ENCODE measurements around the gene URM1. TPM values are rescaled to one million over a fixed set of nuclear protein-coding genes. Genes with fewer than 3 reads are reported as not detected.
"Not testable (repeated sequence)": the region's sequence is repeated elsewhere in the genome, so short reads cannot be mapped to it uniquely, and the experiment has no call there.

Gene URM1
- total RNA-seq, 1 donor from 2014 or later: 69.3 TPM

DNA sequence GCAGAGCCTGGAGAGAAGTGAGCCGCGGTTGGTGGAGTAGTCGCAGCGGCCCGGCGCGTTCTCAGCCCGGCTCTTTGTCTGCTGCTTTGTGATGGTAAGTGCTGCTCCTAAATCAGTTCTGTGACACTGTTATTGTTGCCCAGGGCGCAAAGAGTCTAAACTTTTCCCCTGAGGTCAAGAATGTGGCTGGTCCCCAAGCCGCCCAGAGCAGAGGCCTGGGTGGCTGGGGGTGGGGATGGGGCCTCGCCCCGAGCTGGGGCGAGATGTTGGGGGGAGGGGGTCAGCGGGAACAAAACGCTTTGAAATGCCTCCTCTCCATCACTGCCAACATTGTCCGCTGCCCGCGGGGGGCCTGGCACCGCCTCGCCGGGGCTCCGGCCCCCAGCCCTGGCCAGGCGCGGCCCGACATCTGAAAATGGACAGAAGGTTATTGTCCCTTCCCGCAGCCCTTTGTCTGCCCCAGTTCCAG is 37.8 kb downstream of the URM1 start:
- no peak for DNase-seq (ENCODE audit: low read depth, low spot score)

DNA sequence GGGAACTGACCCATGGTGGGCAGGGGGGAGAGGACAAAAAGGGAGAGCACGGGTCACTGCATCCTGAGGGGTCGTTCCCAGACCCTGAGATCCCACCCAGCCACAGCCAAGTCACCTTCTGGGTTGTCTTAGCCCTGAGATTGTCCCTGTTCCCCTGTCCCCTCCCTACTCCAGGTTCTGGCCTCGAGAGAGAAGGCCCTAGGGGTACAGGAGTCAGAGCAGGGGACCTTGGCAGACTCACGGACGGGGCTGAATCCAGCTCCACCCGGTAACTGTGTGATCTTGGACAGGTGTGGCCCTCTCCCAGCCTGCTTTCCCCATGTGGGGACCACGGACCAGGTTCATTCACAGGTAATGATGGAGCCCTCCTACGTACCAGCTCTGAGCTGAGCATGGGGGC is 38.3 kb downstream of the URM1 start:
- DNase-seq (ENCODE audit: low read depth, low spot score): no peak

DNA sequence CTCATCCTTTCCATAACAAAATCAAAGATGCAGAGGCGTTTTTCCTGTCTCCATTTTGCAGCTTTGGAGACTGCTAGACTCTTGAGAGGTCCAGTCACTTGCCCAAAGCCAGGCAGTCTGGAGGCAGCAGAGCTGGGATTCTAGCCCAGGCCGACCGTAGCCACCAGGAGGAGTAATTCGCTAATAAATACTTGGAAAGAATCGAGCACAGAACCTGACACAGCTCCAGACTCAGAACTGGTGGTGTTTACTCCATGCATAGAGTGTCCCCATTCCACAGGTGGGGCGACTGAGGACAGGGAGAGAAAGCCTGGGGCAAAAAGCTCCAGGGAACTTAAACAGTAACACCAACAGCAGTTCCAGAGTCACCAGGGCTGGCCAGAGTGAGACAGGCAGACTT is 38.8 kb downstream of the URM1 start:
- DNase-seq (ENCODE audit: low read depth, low spot score): no peak

DNA sequence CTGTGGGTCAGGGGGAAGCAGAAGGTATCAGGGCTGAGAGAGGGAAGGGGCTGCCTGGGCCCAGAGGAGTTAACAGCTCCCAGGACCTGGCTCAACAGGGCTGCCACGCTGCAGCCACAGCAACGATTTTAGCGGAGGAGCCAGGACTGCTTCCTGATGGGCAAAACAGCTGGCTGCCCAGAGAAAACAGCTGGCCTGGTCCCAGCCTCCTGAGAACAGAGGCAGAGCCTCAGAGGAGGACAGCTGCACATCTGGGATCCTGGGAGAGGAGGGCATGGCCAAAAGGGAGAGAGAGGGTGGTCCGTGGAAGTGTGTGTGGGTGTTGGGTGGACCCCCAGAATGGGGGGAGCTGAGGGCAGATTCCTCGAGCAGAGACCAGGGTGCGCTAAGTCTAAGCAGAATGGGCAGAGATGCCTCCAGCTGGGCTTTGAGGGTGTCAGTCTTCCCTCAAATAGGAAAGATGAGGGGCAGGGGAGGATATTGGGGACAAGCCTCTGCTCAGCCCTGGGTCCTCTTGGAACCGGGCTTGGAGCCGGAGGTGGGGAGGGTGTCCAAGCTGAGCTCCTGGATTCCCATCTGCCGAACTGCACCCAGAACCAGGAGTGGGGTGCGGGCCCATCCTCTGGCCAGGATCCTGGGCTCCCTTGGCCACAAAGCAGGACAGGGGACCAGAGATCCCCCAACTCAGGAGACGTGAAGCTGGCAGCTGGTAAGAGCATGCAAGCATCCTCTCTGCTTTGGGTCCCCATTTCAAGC is 40.4 kb downstream of the URM1 start:
- DNase-seq (ENCODE audit: low read depth, low spot score): no peak

DNA sequence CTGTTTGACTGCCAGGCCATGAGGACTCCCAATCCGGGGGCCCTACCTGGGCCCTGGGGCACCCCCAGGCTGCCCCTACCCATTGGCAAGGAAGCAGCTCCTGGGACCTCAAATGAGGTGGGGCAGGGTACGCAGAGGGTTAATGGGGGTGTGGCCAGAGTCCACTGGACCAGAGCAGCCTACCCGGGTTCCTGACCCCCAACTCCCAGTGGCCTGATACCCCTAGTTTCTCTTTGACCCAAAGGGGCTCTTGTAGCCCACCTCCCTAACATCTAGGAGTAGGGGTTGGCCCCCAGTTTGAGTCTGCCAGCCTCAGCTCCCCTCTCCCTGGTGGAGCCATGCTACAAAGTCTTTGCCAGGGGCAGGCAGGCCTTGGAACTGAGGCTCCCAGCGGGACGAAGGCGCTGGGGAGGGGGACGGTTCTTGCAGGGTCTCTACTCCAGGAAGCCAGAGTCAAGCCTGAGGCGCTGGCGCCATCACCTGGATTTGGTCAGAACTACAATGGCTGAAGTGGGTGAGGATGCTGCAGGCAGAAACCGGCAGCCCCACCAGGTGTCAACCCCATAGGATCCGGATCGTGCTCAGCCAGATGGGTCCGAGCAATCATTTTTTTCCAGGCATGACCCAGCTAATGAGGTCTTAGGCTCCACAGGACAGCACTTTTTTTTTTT is 41.1 kb downstream of the URM1 start:
- no peak for DNase-seq (ENCODE audit: low read depth, low spot score)

DNA sequence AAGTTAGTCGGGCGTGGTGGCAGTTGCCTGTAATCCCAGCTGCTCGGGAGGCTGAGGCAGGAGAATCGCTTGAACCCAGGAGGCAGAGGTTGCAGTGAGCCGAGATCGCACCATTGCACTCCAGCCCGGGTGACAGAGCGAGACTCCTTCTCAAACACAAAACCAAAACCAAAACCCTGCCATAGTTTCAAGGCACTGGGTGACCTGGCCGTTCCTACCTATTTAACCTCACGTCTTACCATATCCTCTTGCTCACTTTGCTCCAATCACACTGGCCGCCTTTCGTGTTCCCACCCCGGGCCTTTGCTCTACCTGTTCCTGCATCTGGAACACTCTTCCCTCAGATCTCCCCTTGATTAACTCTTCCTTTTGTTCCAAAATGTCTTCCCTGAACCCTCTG is 42.6 kb downstream of the URM1 start:
- not testable (repeated sequence) for DNase-seq (ENCODE audit: low read depth, low spot score)

DNA sequence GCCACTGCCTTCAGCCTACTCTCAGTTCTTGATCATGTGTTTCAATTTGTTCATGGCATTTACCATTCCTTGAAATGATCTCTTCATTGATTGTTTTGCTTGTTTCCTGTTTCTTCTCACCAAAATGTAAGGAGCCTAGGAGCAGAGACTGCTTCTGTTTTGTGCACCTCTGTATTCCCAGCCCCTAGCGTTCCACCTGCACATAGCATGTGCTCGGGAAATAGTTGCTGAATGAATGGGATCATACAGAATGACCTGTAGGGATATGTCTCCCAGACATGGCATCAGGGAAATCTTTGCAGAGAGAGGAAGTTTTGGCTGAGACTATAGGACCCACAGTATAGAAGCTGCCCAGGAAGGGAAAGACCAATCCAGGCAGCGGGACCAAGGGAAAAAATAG is 43.3 kb downstream of the URM1 start:
- DNase-seq (ENCODE audit: low read depth, low spot score): no peak

DNA sequence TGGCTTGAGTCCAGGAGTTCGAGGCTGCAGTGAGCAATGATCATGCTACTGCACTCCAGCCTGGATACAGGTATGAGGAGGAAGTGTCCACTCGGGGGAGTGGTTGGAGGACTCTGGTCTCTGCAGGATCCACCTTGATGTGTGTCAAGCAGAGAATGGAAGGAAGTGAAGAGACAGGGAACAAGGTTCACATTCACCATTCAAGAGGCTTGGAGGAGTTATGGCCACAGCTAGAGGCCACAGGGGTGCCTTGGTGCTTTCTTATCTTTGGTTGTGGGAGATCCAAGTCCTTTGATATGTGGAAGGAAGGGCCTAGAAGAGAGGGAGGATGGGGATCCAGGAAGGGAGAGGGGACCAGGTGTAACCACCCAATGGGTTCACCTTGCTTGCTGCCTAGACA is 44.1 kb downstream of the URM1 start:
- DNase-seq (ENCODE audit: low read depth, low spot score): no peak

DNA sequence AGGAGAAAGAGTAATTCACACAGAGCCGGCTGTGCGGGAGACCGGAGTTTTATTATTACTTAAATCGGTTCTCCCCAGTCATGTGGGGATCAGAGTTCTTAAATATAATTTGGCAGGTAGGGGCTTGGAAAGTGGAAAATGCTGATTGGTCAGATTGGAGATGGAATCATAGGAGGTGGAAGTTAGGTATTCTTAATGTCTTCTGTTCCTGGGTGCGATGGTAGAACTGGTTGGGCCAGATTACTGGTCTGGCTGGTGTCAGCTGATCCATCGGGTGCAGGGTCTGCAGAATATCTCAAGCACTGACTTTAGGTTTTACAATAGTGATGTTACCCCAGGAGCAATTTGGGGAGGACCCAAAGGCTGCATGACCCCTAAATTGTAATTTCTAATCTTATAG is 44.8 kb downstream of the URM1 start:
- DNase-seq (ENCODE audit: low read depth, low spot score): no peak

DNA sequence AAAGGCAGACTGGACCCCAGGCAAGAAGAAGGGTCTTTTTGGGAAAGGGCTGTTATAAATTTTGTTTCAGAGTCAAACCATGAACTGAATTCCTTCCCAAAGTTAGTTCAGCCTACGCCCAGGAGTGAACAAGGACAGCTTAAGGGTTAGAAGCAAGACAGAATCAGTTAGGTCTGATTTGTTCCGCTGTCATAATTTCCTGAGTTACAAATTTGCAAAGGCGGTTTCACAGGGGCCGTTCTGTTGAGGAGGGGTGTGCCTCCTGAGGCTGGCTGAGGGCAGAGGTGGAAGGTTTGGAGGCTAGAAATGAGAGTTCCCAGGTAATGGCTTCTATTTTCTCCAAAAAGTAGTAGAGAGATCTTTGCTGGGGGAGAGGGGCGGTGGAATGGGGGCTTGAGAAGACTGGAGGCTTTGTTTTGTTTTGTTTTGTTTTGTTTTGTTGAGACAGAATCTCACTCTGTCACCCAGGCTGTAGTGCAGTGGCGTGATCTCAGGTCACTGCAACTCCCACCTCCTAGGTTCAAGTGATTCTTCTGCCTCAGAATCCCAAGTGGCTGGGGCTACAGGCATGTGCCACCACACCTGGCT is 45.4 kb downstream of the URM1 start:
- no peak for DNase-seq (ENCODE audit: low read depth, low spot score)

DNA sequence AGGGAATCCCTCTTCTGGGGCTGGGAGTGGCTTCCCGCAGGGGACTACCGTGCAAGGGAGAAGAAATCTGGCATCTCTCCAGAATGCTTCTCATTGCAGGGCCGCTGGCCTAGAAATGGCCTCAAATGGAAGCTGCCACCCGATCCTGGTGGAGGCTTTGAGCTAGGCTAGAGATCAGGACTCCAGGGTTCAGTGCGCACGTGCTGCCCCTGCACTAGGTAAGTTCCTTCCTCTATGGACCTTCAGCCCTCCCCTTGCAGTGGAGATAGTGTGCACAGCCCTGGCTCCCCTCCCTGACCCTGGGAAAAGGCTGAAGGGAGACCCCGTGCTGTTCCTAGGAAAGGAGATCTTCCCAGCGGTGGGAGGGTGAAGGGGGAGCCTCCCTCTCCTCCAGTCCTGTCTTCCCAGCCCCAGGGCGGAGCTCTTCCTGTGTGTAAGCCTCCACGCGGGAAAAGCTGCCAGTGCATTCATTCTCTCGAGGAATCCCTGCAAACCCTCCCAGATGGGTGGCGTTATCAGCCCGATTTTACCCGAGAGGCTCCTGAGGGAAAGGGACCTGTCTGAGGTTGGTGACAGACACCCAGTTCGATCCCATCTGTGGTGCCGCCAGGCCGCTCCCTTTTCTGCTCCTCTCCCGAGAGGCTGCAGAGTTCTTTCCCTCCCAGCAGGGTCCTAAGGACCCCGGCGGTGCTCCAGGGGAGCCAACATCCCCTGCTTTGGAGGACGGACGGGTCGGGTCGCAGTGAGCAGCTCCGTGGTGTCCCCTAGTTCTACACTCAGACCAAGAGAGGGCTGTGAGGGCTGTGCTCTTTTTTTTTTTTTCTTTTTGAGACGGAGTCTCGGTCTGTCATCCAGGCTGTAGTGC is 48.1 kb downstream of the URM1 start:
- DNase-seq (ENCODE audit: low read depth, low spot score): no peak

DNA sequence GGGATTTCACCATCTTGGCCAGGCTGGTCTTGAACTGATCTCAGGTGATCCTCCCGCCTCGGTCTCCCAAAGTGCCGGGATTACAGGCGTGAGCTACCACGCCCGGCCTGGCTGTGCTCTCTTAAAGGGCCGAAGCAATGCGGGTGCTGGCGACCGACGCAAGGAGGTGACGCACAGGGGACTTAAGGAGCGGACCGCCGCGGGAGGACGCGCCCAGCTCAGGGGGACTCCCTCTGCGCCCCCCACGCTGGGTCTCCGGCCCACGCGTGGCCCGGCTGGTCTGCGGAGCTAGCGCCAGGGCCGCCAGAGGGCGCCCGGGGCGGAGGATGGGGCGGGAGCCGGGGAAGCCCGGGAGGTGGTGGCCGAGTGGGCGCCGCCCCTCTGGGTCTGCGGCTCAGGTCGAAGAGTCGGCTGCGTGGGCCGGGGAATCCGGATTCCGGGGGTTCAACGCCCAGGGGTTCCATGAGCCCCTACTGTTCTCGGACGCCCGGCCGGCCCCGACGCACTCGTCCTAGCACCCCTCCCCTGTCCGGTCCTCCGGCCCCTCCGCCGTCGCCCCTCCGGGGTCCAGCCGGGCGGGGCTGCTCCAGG is 49.0 kb downstream of the URM1 start:
- DNase-seq (ENCODE audit: low read depth, low spot score): no peak

DNA sequence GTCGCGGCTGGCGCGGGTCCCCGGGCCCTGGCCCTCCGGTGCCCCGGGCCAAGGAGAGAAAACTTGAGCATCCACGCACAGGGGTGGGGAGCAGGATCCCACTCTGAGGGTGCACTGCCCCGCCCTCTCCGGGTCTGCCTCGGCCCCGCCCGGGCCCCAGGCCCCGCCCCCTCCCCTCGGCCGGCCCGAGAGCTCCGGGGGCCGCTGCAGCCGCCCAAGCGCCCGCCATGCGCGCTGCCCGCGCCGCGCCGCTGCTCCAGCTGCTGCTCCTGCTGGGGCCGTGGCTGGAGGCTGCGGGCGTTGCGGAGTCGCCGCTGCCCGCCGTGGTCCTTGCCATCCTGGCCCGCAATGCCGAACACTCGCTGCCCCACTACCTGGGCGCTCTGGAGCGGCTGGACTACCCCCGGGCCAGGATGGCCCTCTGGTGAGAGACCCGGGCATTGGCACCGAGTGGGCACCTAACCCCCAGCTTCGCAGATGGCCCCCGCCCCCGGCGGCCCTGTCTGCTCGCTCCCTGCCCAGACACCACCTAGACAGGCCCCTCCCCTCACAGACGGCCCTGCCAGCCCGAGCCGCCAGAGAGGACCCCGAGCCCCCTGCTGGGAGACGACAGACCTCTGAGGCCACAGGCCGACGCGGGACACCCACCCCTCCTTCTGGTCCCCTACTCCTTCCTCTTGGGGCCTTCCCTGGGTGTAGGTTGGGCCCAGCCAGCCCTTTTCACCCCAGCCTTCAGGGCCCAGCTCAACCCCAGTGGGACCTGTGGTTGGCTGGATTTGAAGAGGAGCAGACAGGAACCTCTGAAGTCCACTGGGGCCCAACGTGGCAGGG is 49.7 kb downstream of the URM1 start, which contains the start of gene CERCAM:
TSS of gene CERCAM (plus strand) at position 207 of the 831 bp plus-strand sequence. CDS start at position 228, 21 bp downstream.
- no peak for DNase-seq (ENCODE audit: low read depth, low spot score)

DNA sequence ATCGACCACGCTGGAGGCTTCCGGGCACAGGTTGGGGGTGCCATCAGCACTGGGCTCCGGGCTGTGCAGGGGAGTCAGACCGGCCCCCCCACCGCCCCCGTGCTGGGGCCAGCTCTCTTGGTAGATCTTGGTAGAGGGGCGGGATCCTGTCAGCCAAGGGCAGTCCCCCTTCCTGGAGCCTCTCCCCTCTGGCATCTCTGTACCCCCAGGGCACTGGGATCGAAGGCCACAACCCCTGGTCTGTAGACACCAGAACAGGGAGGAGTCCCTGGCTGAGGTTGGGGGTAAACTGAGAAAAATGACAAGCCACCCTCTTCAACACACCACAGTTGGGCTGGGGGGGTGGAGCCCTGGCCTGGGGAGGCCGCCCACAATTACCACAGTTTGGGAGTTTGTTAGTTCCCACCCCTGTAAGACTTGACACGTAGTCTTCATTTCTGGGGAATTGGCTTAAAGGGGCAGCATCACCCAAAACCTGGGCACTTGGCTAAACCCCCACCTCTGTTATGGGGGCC is 50.4 kb downstream of the URM1 start:
- DNase-seq (ENCODE audit: low read depth, low spot score): no peak

DNA sequence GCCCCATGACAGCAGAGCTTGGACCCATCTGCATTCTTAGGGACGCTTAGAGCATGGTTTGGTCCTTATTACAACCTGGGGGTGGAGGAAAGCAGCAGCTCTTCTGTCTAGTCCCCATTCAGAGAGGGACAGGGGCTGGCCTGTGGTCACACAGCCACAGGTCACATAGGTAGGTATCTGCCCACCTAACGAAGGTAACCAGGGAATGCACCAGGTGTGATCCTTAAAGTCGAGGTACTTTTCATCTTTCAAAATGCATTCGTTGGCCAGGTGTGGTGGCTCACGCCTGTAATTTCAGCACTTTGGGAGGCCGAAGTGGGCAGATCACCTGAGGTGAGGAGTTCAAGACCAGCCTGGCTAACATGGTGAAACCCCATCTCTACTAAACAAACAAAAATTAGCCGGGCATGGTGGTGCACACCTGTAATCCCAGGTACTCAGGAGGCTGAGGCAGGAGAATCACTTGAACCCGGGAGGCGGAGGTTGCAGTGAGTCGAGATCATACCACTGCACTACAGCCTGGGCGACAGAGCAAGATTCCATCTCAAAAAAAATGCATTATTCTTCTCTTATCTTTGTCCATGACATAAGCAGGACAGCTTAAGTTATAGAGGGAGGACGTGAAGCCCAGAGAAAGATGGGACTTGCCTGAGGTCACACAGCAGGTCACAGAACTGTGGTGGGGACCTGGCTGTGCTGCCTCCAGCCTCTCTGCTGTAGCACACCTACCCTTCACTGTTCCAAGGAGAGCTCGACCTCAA is 51.0 kb downstream of the URM1 start:
- DNase-seq (ENCODE audit: low read depth, low spot score): not testable (repeated sequence)

DNA sequence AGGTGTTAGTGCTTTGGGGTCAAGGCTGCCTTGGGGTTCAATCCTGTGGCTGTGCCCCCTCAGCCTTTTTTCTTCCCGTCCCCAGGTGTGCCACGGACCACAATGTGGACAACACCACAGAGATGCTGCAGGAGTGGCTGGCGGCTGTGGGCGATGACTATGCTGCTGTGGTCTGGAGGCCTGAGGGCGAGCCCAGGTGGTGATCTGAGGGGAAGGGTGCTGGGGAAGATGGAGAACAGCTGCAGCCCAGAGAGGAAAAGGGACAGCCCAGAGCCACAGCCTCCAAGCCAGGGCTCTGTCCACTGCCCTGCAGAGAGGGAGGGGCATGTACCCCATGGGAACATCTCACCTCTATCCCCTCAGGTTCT is 51.6 kb downstream of the URM1 start:
- no peak for DNase-seq (ENCODE audit: low read depth, low spot score)

DNA sequence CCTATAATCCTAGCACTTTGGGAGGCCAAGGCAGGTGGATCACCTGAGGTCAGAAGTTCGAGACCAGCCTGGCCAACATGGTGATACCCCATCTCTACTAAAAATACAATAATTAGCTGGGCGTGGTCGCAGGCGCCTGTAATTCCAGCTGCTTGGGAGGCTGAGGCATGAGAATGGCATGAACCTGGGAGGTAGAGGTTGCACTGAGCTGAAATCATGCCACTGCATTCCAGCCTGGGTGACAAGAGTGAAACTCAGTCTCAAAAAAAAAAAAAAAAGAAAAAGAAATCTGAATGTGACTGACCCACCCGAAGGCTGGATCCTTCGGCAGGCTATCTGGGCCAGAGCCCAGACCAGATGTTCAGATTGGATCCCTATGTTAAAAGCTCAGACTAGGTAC is 52.2 kb downstream of the URM1 start:
- DNase-seq (ENCODE audit: low read depth, low spot score): not testable (repeated sequence)

DNA sequence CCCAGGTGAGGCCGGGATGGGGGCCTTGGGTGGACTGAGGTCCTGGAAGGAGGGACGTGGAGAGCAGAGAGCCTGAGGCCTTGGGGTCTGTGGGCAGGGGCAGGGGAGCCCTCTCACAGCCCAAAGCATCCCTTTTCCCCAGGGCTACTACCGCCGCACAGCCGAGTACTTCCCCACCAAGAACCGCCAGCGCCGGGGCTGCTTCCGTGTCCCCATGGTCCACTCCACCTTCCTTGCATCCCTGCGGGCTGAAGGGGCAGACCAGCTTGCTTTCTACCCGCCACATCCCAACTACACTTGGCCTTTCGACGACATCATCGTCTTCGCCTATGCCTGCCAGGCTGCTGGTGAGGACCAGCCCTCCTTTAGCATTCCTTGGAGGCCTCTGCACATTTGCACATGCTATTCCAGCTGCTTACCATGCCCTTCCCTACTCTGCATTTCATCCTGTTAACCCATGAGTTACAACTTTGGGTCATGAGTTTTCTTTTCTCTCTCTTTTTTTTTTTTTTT is 53.1 kb downstream of the URM1 start:
- no peak for DNase-seq (ENCODE audit: low read depth, low spot score)
